Cardiac muscle cell (in vitro differentiated cells and primary cell): ENCODE data around the gene CAPRIN1. TPM values are rescaled to one million over a fixed set of nuclear protein-coding genes. Genes with fewer than 3 reads are reported as not detected.
A peak's percentile ranks its signal among the peaks of the same experiment; 100 is the strongest.
"Not testable (repeated sequence)": the region's sequence is repeated elsewhere in the genome, so short reads cannot be mapped to it uniquely, and the experiment has no call there.

ENCODE experiments used
- DNase-seq, 2 donors: peaks; one replicate each; pipeline versions ENCODE4 v3.0.0 to v3.0.0-alpha.2; 2010 to 2017; ENCODE audit warnings: low read depth in 1 of 2, low spot score in 1 of 2
- H3K27ac ChIP-seq: fragments of 200-600 bp; sonication (generic); 2 replicates; pipeline ENCODE4 v1.5.1; 2016
- H3K27me3 ChIP-seq: fragments of 200-600 bp; sonication (generic); 2 replicates; pipeline ENCODE4 v1.6.0; 2016; ENCODE audit warnings: control low read depth
- H3K36me3 ChIP-seq: fragments of 200-600 bp; sonication (generic); 2 replicates; pipeline ENCODE4 v1.5.1; 2016; ENCODE audit warnings: control low read depth
- H3K4me1 ChIP-seq: fragments of 200-600 bp; sonication (generic); 2 replicates; pipeline ENCODE4 v1.8.1; 2017; ENCODE audit warnings: low read depth, mild to moderate bottlenecking, mixed run types
- H3K4me3 ChIP-seq: fragments of 200-600 bp; sonication (generic); 2 replicates; pipeline ENCODE4 v1.5.1; 2016; ENCODE audit warnings: mild to moderate bottlenecking
- H3K9me3 ChIP-seq: fragments of 200-600 bp; sonication (generic); 2 replicates; pipeline ENCODE4 v1.5.1; 2017; ENCODE audit warnings: low read depth, mild to moderate bottlenecking, control low read depth
- polyA plus RNA-seq: library from polyadenylated mRNA; unstranded; fragments of >200 nt; fragmentation: Nextera tagmentation; extraction: Ambion mirVana; gene quantifications from 2 replicates; pipeline ENCODE4 v1.2.1, GENCODE V29; 2016
- total RNA-seq: library from RNA; depleted of rRNA; stranded (reverse); fragments of >200 nt; gene quantifications from 2 replicates; pipeline ENCODE4 v1.2.3, GENCODE V29; 2016
- TF ChIP-seq, protein P1 (sequence below): IDR thresholded peaks from 2 replicates; pipeline ENCODE4 v1.5.1; 2012; ENCODE audit warnings: low read depth, mild to moderate bottlenecking, low read length

CAPRIN1 gene
- total and polyA plus RNA-seq, 2 experiments from 2014 or later: 120 to 249 TPM

DNA sequence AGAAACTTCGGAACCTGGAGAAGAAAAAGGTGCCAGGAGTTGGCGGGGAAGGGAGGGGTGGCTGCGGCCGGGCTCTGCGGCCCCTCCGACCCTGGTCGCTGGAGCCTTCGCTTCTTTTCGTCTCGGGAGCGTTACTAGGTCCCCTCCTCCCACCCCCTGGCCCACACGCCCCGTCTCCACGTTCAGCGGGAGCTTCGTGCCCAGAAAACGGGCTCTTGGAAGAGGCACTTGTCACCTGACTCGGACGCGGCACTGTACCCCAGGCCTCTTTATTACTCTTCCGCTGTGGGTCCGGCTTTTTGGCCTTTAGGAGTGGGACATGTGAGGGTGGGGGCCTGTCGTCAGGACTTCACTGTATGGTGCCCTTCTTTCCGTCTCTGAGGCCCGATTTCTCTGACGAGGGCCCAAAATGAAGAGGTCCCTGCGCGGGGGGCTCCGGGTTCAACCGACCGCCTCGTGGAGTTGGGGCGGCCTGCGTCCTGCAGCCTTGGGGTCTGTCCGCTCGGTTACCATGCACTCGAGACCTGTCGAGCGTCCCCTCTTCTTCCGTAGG lies 1.2 kb downstream of the CAPRIN1 start:
- Histone ChIP-seq H3K4me3 (peak overlapping the region; percentile 98), H3K9me3 (no peaks in the 10 kb centered on the region), H3K27me3 (no peaks in the 10 kb centered on the region), H3K4me1 (peaks cover 29% of the 10 kb centered on the region), H3K27ac (peak overlapping the region; percentile 99), H3K36me3 (peaks cover 4% of the 10 kb centered on the region)
- DNase-seq: peak in 1 of 2 donors; percentile 33
- TF ChIP-seq, protein P1, sequence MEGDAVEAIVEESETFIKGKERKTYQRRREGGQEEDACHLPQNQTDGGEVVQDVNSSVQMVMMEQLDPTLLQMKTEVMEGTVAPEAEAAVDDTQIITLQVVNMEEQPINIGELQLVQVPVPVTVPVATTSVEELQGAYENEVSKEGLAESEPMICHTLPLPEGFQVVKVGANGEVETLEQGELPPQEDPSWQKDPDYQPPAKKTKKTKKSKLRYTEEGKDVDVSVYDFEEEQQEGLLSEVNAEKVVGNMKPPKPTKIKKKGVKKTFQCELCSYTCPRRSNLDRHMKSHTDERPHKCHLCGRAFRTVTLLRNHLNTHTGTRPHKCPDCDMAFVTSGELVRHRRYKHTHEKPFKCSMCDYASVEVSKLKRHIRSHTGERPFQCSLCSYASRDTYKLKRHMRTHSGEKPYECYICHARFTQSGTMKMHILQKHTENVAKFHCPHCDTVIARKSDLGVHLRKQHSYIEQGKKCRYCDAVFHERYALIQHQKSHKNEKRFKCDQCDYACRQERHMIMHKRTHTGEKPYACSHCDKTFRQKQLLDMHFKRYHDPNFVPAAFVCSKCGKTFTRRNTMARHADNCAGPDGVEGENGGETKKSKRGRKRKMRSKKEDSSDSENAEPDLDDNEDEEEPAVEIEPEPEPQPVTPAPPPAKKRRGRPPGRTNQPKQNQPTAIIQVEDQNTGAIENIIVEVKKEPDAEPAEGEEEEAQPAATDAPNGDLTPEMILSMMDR: no peak

DNA sequence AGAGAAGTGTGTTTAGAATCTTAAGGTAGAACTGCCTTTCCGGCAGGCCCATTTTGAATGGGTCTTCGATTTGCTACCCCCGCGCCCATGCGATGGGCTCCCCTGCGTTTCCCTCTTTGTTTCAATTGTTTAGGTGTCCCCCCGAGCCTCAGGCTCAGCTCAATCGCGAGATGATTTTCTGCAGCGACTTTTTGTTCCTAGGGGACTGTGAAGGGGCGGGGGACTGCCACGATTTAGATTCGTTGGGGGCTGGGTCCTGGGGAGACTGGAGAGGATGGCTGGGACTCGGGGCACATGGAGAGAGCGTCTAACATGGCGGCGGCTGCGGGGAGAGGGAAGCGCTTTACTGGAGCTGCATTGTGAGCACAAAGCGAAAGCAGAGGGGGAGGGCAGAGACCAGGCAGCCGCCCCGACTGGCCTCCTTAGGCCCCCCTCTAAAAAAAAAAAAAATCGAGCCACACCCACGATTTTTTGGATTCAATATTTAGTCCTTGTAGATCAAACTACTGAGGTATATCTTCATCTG lies 1.7 kb downstream of the CAPRIN1 start:
- TF ChIP-seq, protein P1: no peak
- DNase-seq: peak; percentile 79 to 80
- Histone ChIP-seq H3K4me1 (peaks cover 29% of the 10 kb centered on the region), H3K27ac (peak overlapping the region; percentile 99), H3K9me3 (no peaks in the 10 kb centered on the region), H3K4me3 (peak overlapping the region; percentile 98), H3K27me3 (no peaks in the 10 kb centered on the region), H3K36me3 (peaks cover 4% of the 10 kb centered on the region)

DNA sequence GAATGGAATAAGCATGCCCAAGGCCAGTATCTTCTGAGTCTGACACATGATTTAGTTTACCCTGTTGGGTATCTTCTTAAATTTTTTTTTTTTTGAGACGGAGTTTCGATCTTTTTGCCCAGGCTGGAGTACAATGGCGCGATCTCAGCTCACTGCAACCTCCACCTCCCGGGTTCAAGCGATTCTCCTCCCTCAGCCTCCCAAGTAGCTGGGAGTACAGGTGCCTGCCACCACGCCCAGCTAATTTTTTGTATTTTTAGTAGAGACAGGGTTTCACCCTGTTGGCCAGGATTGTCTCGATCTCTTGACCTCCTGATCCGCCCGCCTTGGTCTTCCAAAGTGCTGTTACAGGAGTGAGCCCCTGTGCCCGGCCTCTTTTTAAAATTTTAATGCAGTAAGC lies 2.8 kb downstream of the CAPRIN1 start:
- not testable (repeated sequence) for H3K36me3 ChIP-seq

DNA sequence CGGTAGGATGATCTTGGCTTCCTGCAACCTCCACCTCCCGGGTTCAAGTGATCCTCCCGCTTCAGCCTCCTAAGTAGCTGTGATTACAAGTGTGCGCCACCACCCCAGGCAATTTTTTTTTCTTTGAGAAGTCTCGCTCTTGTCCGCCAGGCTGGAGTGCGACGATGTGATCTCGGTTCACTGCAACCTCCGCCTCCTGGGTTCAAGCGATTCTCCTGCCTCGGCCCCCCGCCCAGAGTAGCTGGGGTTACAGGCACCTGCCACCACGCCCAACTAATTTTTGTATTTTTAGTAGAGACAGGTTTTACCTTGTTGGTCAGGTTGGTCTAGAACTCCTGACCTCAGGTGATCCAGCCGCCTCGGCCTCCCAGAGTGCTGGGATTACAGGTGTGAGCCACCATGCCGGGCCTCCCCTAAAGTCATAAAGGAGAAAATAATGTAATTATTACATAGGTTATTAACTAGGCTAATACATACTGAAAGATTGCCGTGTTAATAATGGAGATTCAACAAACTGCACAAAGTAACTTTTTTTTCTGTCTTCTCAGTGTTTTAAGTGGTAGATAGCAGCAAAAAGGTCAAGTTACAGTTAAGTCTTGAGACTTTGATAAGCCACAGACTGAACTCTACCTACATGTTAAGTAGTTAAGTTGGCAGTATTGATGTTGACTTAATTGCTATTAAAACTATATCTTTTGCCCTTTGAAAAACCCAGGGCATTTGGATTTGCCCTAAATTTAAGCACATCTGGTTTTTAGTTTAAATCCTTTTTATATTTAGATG lies 3.9 kb downstream of the CAPRIN1 start:
- Histone ChIP-seq H3K27me3 (no peaks in the 10 kb centered on the region), H3K4me1 (peaks cover 27% of the 10 kb centered on the region), H3K4me3 (peak overlapping the region; percentile 2), H3K36me3 (peaks cover 4% of the 10 kb centered on the region), H3K27ac (peak overlapping the region; percentile 5), H3K9me3 (no peaks in the 10 kb centered on the region)
- no peak for DNase-seq
- TF ChIP-seq, protein P1: no peak

More for the DNA sequence above, 2.8 kb downstream of the CAPRIN1 start:
- not testable (repeated sequence) for H3K27ac ChIP-seq, H3K27me3 ChIP-seq, DNase-seq, H3K9me3 ChIP-seq
- Histone ChIP-seq H3K4me1 (peaks cover 29% of the 10 kb centered on the region), H3K4me3 (peak overlapping the region; percentile 98)

DNA sequence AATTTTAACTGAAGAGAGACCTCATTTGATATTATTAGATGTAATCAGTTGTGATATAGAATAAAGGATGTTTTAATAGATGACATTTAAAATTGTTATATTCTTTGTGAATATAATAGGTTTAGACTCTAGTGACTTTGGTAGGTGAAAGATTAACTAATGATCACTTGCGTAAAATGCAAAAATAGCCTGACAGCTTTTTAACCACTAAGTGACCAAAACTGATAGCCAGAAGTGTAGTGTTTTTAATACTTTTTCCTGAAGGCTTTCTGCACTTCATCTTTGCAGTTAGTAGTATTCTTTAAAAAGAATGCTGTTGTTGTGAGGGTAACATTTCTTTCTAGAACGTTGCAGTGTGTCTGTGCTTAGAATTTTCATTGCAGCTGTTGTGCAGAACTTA lies 5.1 kb downstream of the CAPRIN1 start:
- no peak overlapping the region for H3K27ac ChIP-seq

More for the DNA sequence above, 5.1 kb downstream of the CAPRIN1 start:
- Histone ChIP-seq H3K4me1 (peaks cover 22% of the 10 kb centered on the region), H3K9me3 (no peaks in the 10 kb centered on the region), H3K27me3 (no peaks in the 10 kb centered on the region), H3K4me3 (peak overlapping the region; percentile 5), H3K36me3 (peaks cover 8% of the 10 kb centered on the region)
- no peak for DNase-seq
- TF ChIP-seq, protein P1: no peak
